GM10847 (cell line): ENCODE results near the gene NDRG3.
A peak's percentile ranks its signal among the peaks of the same experiment; 100 is the strongest.

ENCODE experiments used
- POLR2A ChIP-seq: IDR thresholded peaks from 2 replicates; pipeline ENCODE4 v1.6.1; 2011; ENCODE audit not compliant: insufficient read length; ENCODE audit errors: extremely low read depth

Gene NDRG3

GRCh38 chr20:36745927-36746659 lies at the start of gene NDRG3:
NDRG3 (minus strand) TSS chr20:36746090; CDS start chr20:36721735, 24,355 bp downstream.
- TF ChIP-seq POLR2A = peak; percentile 51

- TF ChIP-seq POLR2A = no peak
Observed at GRCh38 chr20:36794116-36794474, 48.2 kb upstream of the NDRG3 start.

- TF ChIP-seq POLR2A = no peak
Observed at GRCh38 chr20:36793294-36794115, 47.6 kb upstream of the NDRG3 start.

- TF ChIP-seq POLR2A = no peak
Observed at GRCh38 chr20:36792422-36792821, 46.5 kb upstream of the NDRG3 start.

- TF ChIP-seq POLR2A = no peak
Observed at GRCh38 chr20:36791862-36792261, 46.0 kb upstream of the NDRG3 start.

- TF ChIP-seq POLR2A = no peak
Observed at GRCh38 chr20:36786663-36787062, 40.8 kb upstream of the NDRG3 start.

GRCh38 chr20:36786246-36786645 lies 40.4 kb upstream of the NDRG3 start:
- TF ChIP-seq POLR2A = no peak

- no peak for TF ChIP-seq POLR2A
Observed at GRCh38 chr20:36785308-36785707, 39.4 kb upstream of the NDRG3 start.

GRCh38 chr20:36784900-36785299 lies 39.0 kb upstream of the NDRG3 start:
- TF ChIP-seq POLR2A = no peak

GRCh38 chr20:36784116-36784515 lies 38.2 kb upstream of the NDRG3 start:
- no peak for TF ChIP-seq POLR2A

GRCh38 chr20:36779656-36780025 lies 33.8 kb upstream of the NDRG3 start:
- TF ChIP-seq POLR2A = no peak

- no peak for TF ChIP-seq POLR2A
Observed at GRCh38 chr20:36778831-36779655, 33.2 kb upstream of the NDRG3 start.

GRCh38 chr20:36777576-36777975 lies 31.7 kb upstream of the NDRG3 start:
- no peak for TF ChIP-seq POLR2A

- no peak for TF ChIP-seq POLR2A
Observed at GRCh38 chr20:36777167-36777566, 31.3 kb upstream of the NDRG3 start.

GRCh38 chr20:36775826-36776225 lies 29.9 kb upstream of the NDRG3 start:
- no peak for TF ChIP-seq POLR2A

GRCh38 chr20:36775196-36775595 lies 29.3 kb upstream of the NDRG3 start:
- TF ChIP-seq POLR2A = no peak
